UCSD-AML1 (cell line): Measurements from ENCODE around the gene RBM15.

Source experiments
- DNase-seq: peaks from one replicate; lab custom pipeline; 2025; ENCODE audit not compliant: unreplicated experiment; lab: John Stamatoyannopoulos, UW

Gene RBM15

GRCh38 chr1:110321045-110321444 is 18.1 kb upstream of the RBM15 start:
- no peak for DNase-seq

DNA sequence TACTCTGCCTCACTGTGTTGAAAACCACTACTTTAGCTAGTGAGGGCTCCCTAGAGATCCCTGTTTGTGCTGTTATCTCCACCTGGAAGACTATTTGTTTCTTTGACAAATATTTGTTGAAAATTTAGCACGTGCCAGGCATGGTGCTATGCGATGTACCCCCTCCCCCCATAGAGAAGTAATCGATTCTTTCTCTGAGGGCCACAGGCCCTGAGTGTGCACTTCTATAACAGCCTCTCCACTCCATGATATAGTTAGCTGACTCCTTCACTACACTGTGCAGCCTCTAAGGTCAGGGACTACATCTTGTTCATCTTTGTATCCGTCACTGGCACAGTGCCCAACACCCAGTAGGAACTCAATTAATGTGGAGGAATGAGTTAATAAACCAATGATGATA is 17.3 kb upstream of the RBM15 start:
- DNase-seq = no peak

DNA sequence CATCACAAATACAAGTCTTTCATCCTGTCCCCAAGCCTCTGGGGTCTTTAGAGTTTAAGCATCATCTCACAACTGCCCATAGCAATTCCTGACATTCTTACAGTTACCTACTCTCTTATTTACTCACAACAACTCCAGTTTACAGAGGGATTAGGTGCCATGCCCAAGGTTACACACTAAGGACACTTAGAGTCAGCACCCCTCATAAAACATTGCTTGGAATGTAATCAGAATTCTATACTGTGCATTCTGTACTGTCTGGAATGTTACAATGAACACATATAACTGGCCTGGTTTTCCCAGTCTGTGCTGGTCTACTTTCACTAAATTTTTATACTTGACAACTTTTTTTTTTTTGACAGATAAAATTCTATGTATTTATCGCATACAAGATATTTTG is 14.5 kb upstream of the RBM15 start:
- no peak for DNase-seq

DNA sequence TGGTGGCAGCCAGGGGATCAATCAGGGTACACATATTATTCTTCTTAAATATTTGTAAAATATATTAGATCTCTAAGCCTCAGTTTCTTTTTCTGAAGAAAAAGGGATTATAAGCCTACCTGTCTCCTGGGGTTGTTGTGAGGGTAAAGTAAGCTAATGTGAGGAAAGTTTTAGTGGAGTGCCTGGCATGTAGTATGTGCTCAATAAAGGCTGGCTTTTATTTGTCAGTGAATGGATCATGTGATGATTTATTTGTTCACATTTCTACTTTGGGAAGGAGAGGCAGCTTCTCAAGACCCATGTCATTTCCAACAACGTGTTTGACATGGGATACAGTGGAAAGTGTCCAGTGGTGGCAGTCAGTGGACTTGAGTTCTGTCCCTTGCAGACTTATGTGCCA is 12.4 kb upstream of the RBM15 start:
- DNase-seq = no peak

DNA sequence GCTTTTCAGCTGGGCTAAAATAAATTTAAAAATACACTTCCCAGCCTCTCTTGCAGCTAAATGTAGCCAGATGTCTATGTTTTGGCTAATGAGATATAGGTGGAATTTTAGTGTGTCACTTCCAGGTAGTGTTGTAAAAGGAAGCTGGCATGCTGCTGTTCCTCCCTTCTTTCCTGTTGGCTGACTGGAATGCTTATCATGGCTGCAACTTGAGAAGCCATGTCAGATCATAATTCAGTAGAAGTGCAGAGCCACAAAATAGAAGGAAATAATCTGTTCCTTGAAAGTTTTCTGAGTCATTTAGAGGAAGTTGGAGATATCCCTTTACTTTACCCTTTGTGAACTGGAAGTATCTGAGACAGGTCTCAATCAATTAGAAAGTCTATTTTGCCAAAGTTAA is 10.9 kb upstream of the RBM15 start:
- no peak for DNase-seq

GRCh38 chr1:110328700-110329099 is 10.5 kb upstream of the RBM15 start:
- DNase-seq = no peak

DNA sequence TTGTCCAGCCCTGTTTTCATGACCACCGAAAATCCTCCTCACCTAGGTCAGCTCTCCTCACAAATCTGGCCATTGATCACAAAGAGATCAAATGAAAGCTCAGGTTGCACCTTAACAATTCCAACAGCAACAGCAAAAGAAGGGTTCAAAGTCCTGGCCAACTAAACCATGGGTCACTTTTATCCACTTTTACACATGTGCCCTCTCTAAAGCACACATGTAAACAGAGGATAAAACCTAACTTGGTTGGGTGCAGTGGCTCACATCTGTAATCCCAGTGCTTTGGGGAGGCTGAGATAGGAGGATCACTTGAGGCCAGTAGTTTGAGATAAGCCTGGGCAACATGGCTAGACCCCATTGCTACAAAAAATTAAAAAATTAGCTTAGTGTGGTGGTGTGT is 3.9 kb upstream of the RBM15 start:
- no peak for DNase-seq

DNA sequence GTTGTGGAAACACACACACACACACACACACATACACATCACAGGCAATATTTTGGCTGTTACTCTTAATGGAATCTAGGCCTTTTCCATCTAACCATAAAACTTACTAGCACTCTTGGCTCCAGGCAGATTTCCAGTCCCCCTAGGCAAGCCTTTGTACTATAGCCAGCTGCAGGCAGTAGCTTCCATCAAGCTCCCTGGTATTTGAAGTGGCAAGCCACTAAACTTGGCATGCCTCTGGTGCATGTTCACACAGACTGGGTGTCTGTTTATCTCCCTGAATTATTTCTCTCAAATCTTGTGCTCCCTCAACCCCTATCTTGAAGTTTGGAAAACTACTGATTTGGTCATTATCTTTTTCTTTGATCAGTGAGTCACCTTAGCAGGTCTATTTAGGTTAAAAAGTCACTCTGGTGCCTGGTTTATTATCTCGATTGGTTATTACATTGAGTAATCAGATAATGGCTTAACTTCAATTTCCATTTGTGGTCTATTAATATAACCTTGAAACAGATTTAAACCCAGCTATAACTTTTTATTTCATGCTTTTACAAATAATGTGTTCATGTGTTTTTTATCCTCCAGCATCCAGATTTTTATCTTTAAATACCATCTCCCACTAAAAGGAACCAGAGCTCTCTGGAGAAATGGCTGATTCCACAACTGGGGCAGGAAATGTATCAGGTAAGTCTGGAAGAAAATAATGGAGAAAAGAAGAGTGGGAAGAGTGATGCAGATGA is 2.7 kb upstream of the RBM15 start:
- DNase-seq = no peak

- DNase-seq = peak; percentile 57
Measured at GRCh38 chr1:110337704-110338308, 1.4 kb upstream of the RBM15 start.

DNA sequence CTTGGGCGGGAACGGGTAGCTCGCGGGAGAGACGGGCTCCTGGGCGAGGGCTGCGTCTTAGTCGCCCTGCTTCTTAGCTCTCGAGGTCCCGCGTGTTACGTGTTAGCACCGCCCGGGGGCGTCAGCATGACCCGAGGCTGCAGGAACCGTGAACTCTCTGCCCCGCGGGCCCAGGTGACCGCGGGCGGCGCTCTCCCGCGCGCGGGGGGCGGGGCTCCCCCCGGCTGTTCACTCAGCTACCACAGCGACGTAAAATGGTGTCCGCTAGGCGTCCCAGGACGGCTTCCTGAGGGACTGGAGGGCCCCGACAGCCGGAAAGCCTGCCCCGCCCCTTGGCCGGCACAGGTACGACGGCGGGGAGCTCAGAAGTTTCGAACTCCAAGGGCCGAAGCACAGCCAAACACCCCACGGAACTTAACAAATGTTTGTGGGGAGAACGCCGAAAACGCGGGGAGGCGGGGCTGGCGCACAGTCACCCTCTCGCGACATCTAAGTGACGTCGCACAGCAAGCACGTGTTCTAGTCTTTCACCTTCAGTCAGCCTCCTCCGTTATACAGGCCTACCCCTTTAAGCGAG is 780 bp upstream of the RBM15 start:
- DNase-seq = peak; percentile 98

GRCh38 chr1:110339407-110340206 is 430 bp downstream of the RBM15 start:
- DNase-seq = peak; percentile 63

GRCh38 chr1:110340207-110340468 is 961 bp downstream of the RBM15 start:
- no peak for DNase-seq

- DNase-seq = no peak
Measured at GRCh38 chr1:110341146-110341871, 2.1 kb downstream of the RBM15 start.

DNA sequence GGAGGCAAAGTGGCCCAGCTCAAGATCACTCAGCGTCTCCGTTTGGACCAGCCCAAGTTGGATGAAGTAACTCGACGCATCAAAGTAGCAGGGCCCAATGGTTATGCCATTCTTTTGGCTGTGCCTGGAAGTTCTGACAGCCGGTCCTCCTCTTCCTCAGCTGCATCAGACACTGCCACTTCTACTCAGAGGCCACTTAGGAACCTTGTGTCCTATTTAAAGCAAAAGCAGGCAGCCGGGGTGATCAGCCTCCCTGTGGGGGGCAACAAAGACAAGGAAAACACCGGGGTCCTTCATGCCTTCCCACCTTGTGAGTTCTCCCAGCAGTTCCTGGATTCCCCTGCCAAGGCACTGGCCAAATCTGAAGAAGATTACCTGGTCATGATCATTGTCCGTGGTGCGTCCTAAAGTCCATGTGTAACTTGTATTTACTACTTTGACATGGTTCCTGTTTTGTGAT is 2.7 kb downstream of the RBM15 start:
- no peak for DNase-seq

- no peak for DNase-seq
Measured at GRCh38 chr1:110343249-110343648, 4.1 kb downstream of the RBM15 start.

- DNase-seq = no peak
Measured at GRCh38 chr1:110344152-110344551, 5.0 kb downstream of the RBM15 start.

DNA sequence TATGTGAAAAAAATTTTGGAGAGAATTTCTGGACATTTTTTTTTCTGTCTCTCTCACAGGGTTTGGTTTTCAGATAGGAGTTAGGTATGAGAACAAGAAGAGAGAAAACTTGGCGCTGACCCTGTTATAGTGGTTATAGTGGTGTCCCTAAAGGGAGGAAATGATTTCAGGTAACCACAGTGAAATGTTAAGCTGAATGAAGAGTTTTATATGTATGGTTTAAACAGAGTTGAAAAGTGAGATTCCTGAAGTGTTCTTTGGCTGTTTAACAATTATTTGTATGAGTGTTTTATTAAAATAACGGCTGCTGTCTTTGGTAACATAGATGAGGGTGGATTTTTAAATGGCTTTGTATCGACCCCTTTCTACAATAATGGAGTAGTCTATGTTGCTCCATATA is 6.3 kb downstream of the RBM15 start:
- no peak for DNase-seq

DNA sequence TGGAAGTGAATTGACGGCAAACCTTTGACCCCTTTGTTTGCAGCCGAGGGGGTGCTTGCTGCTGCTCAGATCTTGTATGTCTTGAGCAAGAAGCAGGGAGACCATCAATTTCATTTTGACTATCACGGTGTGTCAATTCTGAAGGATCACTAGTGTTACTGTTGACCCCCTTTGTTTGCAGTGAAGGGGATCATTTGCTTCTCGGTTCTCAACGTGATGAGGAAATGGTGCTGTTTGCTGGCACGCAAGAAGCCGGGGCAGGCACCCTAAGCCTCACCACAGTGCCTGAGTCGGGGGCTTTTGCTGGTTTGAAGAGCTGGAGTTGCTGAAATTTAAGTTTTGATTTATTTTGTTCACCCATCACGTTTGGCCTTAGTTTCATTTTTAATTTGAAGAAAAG is 7.5 kb downstream of the RBM15 start:
- DNase-seq = no peak

GRCh38 chr1:110347182-110347893 is 8.2 kb downstream of the RBM15 start:
- DNase-seq = no peak

DNA sequence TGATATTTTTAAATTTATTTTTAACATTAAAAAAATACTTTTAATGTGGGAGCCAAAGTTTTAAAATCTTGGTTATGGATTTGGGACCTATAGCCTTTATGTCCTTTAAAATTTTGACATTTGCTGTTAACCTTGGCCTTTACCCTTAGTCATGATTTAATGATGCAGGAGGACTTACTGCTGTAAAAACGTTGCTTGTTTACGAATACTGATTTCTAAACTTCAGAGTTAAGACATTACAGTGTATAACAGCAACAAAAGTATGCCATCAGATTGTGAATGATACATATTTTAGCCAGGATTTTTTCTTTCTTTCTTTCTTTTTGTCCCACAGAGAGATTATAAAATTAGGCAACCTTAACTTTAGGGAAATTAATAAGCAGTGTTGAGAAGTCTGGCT is 8.9 kb downstream of the RBM15 start:
- DNase-seq = no peak

- no peak for DNase-seq
Measured at GRCh38 chr1:110348771-110349170, 9.6 kb downstream of the RBM15 start.
